BE2C (cell line): ENCODE measurements around the gene RBM12.

ENCODE experiments used
- DNase-seq: peaks from one replicate; pipeline ENCODE4 v3.0.0-alpha.2; 2020
- H3K27me3 ChIP-seq: fragments of 250-450 bp; sonication (Bioruptor Pico); 2 replicates; pipeline ENCODE4 v1.5.1; 2020; ENCODE audit warnings: mild to moderate bottlenecking
- H3K36me3 ChIP-seq: fragments of 250-450 bp; sonication (Bioruptor Pico); 2 replicates; pipeline ENCODE4 v1.5.1; 2020; ENCODE audit warnings: mild to moderate bottlenecking
- H3K4me1 ChIP-seq: fragments of 250-450 bp; sonication (Bioruptor Pico); 2 replicates; pipeline ENCODE4 v1.5.1; 2020
- H3K4me3 ChIP-seq: 2 replicates; pipeline ENCODE4 v1.5.1; 2011; ENCODE audit warnings: low read depth, low read length
- H3K9me3 ChIP-seq: fragments of 250-450 bp; sonication (Bioruptor Pico); 2 replicates; pipeline ENCODE4 v1.5.1; 2020
- CTCF ChIP-seq: IDR thresholded peaks from 2 replicates; pipeline ENCODE4 v1.5.1; 2012; ENCODE audit warnings: mild to moderate bottlenecking, low read depth, low read length

RBM12 gene

GRCh38 chr20:35632539-35633115 is 32.1 kb downstream of the RBM12 start:
- Histone ChIP-seq H3K27me3 (no peaks in the 10 kb centered on the region), H3K4me3 (no peak overlapping the region), H3K4me1 (no peaks in the 10 kb centered on the region), H3K9me3 (no peaks in the 10 kb centered on the region), H3K36me3 (peaks cover 43% of the 10 kb centered on the region)
- DNase-seq = no peak
- TF ChIP-seq CTCF = no peak

GRCh38 chr20:35630636-35631035 is 34.1 kb downstream of the RBM12 start:
- no peak for DNase-seq
- no peak overlapping the region for H3K4me3 ChIP-seq
- H3K4me1 ChIP-seq = no peaks in the 10 kb centered on the region
- no peaks in the 10 kb centered on the region for H3K27me3 ChIP-seq
- TF ChIP-seq CTCF = no peak
- peaks cover 59% of the 10 kb centered on the region for H3K36me3 ChIP-seq
- H3K9me3 ChIP-seq = no peaks in the 10 kb centered on the region

- no peak for DNase-seq
- no peak overlapping the region for H3K4me3 ChIP-seq
- peaks cover 69% of the 10 kb centered on the region for H3K36me3 ChIP-seq
- TF ChIP-seq CTCF = no peak
- H3K4me1 ChIP-seq = no peaks in the 10 kb centered on the region
- no peaks in the 10 kb centered on the region for H3K27me3 ChIP-seq
- no peaks in the 10 kb centered on the region for H3K9me3 ChIP-seq
These were observed 35.1 kb downstream of the RBM12 start for GRCh38 chr20:35629427-35630145.

- Histone ChIP-seq H3K36me3 (peaks cover 62% of the 10 kb centered on the region), H3K9me3 (no peaks in the 10 kb centered on the region), H3K4me3 (no peak overlapping the region), H3K4me1 (no peaks in the 10 kb centered on the region), H3K27me3 (no peaks in the 10 kb centered on the region)
- TF ChIP-seq CTCF = no peak
- DNase-seq = no peak
These were observed 37.6 kb downstream of the RBM12 start for GRCh38 chr20:35627121-35627520.

GRCh38 chr20:35626386-35627001 is 38.2 kb downstream of the RBM12 start:
- no peak for DNase-seq
- H3K36me3 ChIP-seq = peaks cover 56% of the 10 kb centered on the region
- H3K4me3 ChIP-seq = no peak overlapping the region
- no peaks in the 10 kb centered on the region for H3K27me3 ChIP-seq
- no peaks in the 10 kb centered on the region for H3K4me1 ChIP-seq
- no peak for TF ChIP-seq CTCF
- no peaks in the 10 kb centered on the region for H3K9me3 ChIP-seq
